GM21367 (cell line): ENCODE measurements around the gene GAS1.

Experiments
- ATAC-seq: cut with Tn5 transposase; IDR thresholded peaks from one replicate; pipeline ENCODE4 v1.9.1; 2021; ENCODE audit not compliant: unreplicated experiment

GAS1 gene

DNA sequence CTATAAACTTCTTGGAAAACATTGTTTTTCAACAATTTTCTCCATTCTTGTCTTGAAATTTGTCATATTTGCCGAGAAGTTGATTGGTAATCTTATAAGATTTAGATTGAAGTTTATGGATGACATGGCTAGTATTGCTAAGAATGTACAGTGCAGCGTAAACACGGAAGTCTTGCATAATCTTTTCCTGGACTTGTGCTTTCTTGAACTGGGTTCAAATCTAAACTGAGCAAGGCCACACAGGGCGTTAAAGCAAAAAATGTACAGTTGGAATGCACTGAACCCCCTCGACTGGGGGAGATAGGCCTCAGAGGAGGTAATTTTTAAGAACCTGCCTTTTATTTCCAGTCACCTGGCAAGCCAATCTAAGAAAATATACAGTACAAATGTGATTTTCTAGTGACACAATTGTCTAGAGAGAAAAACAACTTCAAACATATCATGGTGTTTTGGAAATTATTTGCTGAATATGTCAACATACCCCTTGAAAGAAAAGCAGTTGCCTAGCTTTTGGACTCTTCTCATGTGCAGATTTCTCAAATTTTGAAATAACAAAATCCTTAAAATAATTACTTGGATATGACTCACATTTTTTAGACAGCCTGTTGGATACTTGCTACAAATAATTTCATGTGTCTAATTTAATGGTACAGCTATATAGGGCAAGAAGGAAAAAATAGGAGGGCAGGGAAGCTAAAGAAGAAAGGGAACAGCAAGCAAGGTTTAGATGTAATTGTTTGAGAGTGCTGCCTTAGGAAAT is 18.5 kb upstream of the GAS1 start:
- ATAC-seq: no peak

DNA sequence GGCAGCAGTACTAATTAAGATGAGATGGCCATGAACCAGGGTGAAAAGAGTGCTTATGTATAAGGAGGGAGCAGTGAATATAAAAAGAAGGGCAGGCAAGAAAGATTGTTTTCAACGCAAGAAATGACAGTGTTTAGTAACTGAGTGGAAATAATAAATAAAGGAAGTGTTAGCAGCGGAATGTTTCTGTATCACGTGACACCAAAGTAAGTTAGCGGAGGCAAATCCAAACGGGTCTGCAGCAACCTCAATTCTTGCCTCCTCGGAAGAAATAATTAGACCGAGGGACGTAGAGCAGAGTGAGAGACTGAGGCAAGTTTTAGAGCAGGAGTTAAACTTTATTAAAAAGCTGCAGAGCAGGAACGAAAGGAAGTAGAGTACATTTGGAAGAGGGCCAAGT is 15.4 kb upstream of the GAS1 start:
- no peak for ATAC-seq

DNA sequence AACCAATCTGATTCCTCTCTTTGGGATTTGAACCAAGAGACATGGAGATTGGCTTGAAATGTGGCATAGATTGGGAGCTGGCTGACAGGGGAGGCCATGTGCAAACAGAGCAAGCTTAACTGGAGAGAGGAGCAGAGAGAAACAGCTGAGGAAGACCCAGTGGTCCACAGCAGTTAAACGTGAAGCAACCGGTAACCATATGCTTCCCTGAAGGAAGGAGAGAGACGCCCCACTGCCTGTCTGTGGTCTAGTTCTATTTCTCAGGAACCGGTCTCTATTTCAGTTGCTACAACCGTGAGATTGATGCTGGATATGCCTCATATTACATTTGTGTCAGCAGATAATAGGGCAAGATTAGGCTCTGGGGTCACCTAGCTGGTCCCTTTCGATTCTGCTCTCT is 13.6 kb upstream of the GAS1 start:
- no peak for ATAC-seq

DNA sequence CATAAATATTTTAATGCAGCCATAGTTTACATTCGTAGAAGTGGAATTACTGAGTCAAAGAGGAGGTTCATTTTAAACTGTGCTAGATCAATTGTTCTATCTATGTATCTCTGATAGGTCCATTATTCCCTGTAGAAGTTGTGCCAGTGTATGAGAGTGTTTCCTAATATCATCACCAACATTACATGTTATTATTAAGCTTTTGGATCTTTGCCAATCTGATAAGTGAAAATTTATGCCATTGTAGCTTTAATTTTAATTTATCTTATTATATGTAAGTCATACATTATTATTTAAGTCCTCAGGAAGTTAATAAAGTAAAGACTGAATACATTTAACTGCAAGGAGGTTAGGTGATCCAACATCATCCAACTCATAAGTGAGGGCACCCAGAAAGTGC is 10.9 kb upstream of the GAS1 start:
- no peak for ATAC-seq

DNA sequence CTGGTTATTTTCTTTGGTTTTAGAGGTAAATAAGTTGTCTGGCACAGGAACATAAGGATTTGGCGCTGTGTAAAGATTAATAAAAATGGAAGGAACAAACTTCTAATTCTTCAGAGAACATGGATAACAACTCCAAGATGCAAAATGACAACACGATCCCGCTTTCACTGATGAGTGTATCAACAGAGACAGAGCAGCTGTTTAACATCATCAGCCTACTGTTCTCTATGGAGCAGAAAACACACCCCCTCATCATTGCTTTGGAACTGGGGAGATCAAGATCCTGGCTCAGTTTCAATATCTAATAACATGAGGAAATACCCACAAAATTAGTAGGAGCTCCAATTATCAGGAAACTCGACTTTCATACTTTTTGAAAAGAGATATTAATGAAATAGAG is 8.3 kb upstream of the GAS1 start:
- no peak for ATAC-seq

DNA sequence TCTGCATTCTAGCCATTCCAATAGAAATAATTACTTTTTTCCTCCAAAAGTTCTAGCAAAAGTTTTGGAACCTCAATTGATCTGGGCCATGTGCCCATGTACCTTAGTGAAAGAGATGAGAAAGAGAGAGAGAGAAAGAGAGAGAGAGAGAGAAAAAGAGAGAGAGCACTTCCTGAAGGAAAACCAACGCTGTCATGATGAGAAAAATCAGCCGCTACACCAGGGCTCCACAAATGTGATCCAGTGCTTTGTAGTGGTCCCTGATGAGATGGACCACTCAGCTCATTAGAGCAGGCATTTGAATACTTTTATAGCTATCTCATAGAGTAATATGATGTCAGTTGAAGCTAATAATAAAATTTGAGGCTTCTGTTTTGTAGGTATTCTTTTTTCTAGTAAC is 7.7 kb upstream of the GAS1 start:
- ATAC-seq: no peak

DNA sequence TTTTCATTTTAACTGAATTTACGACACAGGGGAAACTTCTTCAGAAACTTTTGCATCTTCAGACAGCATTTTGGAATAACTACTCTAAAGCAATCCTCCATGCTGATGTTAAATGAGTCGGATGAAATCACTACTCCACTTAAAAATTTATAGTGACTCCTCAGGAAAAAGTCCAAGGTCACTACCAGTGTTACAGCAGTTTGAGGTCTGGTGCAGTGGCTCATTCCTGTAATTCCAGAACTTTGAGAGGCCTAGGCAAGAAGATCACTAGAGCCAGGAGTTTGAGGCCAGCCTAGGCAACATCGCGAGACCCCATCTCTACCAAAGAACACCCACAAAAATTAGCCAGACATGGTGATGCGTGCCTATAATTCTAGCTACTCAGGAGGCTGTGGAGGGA is 5.9 kb upstream of the GAS1 start:
- no peak for ATAC-seq

DNA sequence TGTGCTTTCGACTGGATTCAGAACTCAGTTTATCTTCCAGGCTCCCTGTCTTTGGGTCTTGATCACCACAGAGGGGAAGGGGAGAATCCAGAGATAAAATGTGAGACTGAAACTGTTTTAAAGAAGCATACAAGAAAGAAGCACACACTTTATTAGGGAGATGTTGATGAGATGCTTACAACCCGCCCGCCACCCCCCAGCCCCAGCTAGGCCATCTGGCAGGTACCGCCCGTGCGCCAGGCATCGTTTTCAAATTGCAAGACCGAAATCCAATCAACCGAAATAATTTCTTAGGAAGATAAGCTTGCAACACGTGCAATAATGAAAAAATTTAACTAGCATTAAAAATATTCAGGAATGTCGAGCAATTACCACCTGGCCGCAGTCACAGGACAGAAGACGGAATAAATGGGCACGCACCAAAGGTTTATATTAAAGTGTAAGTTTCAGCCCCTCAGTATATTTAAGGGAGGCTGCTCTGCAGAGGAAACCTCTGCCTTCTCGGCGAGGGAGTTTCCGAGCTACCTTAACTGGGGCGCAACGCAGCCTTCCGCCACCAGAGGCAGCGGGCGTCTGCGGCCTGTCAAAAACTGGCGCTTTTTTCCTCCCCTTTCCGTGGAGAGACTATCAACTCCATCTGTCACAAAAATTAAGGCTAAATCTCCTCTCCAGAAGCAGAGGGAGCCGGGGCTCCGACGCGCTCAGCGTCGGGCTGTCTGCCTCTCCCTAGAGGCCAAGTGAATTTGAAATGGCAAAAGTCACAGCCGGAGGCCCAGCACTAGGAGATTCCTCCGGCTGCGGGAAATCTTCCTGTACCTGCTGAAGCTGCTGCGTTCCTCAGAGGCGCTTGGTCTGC is 996 bp upstream of the GAS1 start:
- peak; percentile 76 for ATAC-seq

DNA sequence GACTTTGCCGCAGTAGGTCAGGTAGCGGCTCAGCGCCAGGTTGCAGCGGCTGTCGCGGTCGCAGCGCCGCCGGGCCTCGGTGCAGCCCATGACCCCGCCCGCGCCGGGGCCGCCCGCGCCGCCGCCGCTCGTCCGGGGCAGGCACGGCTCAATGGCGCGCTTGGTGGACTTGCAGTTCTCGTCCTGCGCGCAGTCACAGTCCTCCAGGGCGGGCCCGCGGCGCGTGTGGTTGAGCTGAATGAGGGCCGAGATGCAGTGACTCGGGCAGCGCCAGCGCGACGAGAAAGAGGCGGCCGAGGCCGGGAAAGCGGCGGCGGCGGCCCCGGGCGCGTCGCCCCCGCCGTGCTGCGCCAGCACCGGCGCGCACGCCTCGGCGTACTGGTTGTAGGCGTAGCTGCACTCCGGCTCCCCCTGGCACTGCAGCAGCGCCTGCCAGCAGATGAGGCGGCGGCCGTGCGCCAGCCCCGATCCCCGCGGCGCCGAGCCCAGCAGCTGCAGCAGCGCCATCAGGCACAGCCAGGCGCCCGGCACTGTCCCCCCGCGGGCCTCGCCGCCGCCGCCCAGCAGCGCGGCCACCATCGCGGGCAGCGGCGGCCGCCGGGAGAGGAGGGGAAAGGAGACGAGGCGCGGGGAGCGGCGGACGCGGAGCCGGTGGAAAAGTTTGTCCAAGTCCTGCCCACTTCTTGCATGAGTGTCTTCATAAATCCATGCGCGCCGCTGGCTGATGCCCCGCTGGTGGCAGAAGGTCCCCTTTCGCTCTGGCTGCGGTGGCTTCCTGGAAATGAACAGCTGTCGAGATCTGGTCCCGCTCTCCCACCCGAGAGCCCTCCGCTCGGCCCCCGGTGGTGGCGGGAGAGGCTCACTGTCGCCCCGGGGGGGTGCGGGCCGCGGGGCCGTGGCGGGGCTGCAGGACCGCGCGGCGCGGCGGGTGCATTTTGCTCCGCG is 833 bp downstream of the GAS1 start:
- ATAC-seq: peak; percentile 47

DNA sequence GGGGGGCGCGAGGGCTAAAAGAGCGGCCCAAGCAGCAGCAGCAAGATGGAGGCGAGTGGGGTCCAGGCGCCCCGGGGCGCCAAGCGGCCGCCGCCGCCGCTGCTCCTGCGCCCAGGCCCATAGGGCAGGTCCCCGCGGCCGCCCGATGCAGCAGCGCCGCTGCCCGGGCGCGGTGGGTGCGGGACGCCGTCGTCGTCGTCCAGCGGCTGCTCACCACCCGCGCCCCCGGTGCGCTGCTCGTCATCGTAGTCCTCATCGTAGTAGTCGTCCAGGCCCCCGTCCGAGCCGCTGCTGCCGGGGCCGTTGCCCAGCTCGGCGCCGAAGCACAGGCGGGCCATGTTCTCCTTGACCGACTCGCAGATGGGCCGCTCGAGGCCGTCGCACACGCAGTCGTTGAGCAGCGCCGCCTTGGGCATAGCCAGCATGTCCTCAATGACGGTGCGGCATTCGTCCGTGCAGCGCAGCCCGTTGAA is 1.5 kb downstream of the GAS1 start:
- no peak for ATAC-seq

DNA sequence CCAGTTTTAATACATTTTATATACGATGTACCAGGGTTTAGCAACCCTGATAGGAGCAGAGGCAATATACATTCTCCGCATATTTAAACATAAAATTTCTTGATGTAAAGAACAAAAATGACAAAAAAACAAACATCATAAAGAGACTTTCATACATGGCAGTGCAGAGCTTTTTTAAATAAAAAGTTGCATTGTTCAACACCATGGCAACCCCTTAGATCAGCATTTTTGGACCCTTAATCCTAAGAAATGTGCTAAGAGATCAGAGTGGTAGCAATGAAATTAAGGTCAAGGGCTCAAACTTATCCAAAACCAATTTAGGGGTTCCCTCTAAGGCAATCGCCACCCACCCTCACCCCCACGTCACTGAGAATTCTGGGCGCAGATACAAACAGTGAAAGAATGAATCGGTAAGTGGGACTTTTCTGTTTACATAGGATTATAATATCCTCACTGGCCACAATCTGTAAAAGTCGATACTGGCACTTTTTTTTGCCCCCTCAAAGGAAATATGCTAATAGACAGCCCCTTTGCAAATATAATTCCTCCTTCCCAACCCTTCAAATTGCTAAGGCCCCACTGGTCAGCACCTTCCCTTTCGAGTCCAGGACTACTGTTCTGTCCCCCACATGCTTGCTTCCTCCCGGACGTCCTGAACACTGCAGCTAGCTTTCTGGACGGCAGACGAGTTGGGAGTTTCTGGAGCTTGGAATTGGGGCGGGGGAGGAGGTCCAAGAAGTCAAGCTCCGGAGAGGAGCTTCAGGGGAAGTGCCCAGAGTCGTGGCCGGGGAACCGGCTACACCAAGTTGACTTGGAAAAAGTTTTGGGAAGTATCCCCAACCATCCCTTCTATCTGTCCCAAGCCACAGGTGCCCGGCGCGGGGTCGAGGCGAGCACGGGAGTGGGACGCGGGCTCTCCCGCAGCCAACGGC is 2.2 kb downstream of the GAS1 start:
- no peak for ATAC-seq

DNA sequence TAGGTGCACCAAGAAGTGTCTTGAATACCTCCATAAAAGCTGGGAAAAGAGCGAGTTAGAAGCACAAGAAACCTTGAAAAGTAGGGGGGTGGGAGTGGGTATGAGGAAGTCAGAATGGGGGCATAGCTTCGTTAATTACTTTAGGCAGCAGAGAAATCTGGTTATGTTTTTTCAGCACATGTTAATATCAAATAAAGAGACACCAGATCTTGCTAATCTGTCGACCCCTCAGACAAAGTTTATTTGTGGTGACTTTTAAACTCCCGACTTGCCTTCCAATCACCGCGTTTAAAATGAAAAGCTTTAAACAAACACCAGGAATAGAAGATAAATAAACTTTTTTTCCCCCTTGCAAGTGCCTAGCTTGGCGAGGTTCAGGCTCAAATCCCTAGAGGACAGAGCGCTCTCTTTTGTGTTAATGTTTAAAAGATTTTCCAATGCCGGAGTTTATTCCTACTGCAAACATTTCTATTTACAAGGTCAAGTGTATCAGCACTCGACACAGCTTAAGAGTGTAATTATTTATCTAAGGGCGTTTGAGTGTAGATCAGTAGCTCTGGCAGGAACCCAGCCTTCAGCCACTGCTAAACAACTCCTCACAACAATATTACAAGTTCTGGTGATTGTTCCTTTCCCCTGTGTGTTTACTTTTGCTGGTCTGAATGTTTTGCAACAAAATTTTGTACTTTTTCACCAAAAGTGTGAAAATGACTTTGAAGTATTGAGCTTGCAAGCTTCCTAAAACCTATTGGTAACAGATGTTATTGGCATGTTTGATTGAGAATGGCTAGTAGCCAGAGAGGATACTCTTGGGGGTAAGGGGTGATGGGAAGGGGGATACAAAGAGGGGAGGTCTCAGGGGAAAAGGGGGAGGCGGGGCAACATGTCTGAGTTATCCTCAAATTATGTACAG is 3.8 kb downstream of the GAS1 start:
- no peak for ATAC-seq

DNA sequence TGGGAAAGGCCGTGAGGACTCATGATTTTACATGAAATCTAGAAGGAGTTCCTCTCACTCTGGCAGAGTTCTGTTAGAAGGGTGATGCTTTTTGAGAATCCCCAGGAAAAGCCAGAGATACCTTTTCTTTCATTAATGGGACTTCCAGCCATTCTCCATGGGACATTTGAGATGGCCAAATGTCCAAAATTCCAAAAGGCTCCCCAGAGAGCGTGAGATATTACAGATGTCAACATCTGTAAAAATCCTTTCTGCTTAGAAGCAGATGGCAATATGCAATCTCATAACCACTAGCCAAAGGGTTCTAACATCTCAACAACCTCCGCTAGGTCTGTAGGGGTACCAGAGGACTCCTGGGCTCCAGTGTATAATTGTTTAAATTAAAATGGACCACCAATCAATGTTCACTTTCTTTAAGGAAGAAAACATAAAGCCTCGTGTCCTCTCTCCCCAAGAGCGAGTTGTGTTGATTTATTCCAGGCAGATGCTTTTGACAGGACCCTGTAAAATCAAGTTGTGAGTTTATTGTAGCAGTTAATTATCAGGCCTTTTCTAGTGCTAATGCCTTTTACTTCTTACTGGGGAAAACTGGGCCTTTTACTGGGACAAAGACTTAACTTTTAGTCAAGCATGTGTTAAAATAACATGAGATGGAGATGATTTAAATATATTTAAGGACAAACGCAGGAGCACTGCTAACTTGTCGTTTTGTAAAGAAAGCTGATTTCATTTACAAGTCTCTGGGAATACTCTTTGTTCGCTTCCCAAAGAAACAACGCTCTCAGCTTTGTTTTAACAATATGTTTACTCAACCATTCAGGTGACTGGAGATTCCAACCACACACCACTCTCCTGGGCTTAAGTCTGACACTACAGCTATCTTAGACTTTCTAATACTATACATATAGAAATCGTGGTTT is 4.8 kb downstream of the GAS1 start:
- no peak for ATAC-seq

DNA sequence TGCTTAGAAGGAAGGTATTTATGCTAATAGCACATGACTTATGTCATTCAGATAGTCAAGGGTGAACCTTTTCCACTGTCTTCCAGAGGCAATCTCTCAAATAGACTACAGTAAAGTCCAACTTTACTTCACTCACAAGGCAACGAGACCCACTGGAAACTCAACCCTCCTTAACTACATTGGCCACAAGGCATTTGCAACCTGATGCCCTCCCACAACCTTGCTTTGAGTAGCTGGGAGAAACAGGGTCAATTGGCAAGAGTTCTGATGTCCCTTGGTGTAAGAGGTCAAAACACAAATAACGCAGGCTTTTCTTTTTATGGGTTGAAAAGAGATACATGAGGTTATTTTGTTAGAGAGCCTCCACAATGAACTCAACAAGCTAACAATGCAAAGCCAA is 6.1 kb downstream of the GAS1 start:
- ATAC-seq: no peak

DNA sequence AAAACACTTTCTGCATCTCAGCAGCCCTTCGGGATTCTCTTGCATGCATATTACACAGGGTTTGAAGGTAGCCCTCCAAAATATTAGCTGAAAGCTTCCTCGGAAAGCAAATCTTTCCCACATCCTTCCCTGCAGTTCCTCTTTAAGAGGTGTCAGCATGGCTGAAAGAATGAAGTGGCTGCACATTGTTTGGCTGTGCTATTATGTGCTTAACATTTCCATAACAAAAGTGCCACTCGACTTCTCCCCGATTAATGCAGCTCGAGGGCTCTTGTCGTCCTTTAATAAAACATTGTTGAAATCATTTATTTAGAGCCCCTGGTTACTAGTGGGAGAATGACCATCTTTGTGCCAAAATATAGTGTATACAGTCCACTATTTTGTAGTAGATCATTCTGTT is 6.5 kb downstream of the GAS1 start:
- ATAC-seq: no peak

DNA sequence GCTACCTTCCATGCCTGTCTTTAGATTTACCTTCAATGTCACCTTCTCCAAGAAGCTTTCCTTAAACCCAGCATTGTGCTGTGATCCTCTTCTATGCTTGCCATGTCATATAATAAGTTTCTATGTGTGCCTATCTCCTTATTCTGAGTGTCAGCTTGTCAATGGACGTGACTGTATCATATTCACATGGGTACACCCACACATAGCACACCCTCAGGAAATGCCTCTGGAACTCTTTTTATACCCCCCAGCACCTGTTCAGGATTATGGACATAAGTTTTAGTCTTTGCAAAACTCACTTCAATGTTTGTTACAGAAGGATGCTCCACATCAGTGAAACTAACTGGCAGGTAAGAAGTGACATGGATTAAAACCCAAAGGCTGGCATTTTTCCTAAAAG is 7.4 kb downstream of the GAS1 start:
- ATAC-seq: no peak

DNA sequence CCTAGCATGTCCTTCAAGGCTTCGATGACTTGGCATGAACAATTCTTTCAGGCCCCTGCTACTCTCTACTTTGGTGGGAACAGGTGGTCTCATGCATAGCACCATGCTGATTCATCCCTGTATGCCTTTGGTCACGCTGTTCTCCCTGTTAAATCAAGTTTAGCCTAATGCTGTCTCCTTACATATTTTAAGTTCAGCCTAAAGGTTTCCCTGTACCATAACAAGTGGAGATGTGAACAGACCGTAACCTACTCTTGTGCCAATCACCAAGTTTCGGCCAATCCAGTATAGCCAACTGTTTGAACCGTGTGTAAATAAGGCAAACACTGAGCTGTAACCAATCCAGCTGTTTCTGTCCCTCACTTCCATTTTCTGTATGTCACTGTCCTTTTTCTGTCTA is 8.0 kb downstream of the GAS1 start:
- no peak for ATAC-seq

DNA sequence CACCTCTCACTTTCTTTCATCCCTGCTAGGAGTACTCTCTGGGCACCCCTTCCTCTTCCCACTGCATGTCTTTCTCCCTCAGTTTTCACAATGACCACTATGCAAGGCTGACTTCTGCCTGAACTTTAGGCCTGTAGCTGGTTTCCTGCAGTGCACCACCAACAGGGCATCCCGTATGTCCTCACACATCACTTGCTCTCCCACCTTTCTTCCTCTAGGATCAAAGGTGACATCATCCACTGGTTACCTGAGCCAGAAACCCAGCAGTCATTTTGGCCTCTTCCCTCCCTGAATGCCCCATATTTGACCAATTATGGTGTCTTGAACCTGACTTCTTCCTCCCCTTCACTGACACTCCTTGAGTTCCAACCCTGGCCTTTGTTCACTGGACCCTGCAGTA is 8.5 kb downstream of the GAS1 start:
- ATAC-seq: no peak
